Fibroblast of skin of scalp (primary cell): ENCODE results near the gene CBR3.
"Not testable (repeated sequence)": the region's sequence is repeated elsewhere in the genome, so short reads cannot be mapped to it uniquely, and the experiment has no call there.

Experiments
- DNase-seq: peaks from one replicate; pipeline ENCODE4 v3.0.0-alpha.2; 2013

The CBR3 gene

GRCh38 chr21:36120304-36120888 lies 14.5 kb upstream of the CBR3 start:
- DNase-seq = no peak

- DNase-seq = no peak
Measured at GRCh38 chr21:36122977-36123376, 11.9 kb upstream of the CBR3 start.

- no peak for DNase-seq
Measured at GRCh38 chr21:36124395-36124794, 10.5 kb upstream of the CBR3 start.

- DNase-seq = peak; percentile 54
Measured at GRCh38 chr21:36125512-36126207, 9.2 kb upstream of the CBR3 start.

- DNase-seq = no peak
Measured at GRCh38 chr21:36126208-36126565, 8.7 kb upstream of the CBR3 start.

- DNase-seq = no peak
Measured at GRCh38 chr21:36126621-36127110, 8.2 kb upstream of the CBR3 start.

- no peak for DNase-seq
Measured at GRCh38 chr21:36127250-36127904, 7.5 kb upstream of the CBR3 start.

GRCh38 chr21:36127977-36128376 lies 6.9 kb upstream of the CBR3 start:
- DNase-seq = no peak

GRCh38 chr21:36129219-36129618 lies 5.7 kb upstream of the CBR3 start:
- no peak for DNase-seq

GRCh38 chr21:36130414-36130762 lies 4.5 kb upstream of the CBR3 start:
- not testable (repeated sequence) for DNase-seq

- not testable (repeated sequence) for DNase-seq
Measured at GRCh38 chr21:36130839-36131238, 4.0 kb upstream of the CBR3 start.

- no peak for DNase-seq
Measured at GRCh38 chr21:36132696-36133095, 2.2 kb upstream of the CBR3 start.

GRCh38 chr21:36135391-36136102 lies 668 bp downstream of the CBR3 start:
- peak; percentile 81 for DNase-seq

GRCh38 chr21:36139791-36140190 lies 4.9 kb downstream of the CBR3 start:
- DNase-seq = not testable (repeated sequence)

- peak; percentile 78 for DNase-seq
Measured at GRCh38 chr21:36141513-36141925, 6.6 kb downstream of the CBR3 start.

GRCh38 chr21:36144233-36144632 lies 9.4 kb downstream of the CBR3 start:
- DNase-seq = not testable (repeated sequence)

- no peak for DNase-seq
Measured at GRCh38 chr21:36145259-36145658, 10.4 kb downstream of the CBR3 start.

GRCh38 chr21:36147911-36148310 lies 13.0 kb downstream of the CBR3 start:
- no peak for DNase-seq

- DNase-seq = no peak
Measured at GRCh38 chr21:36148886-36149285, 14.0 kb downstream of the CBR3 start.

GRCh38 chr21:36149788-36150711 lies 15.2 kb downstream of the CBR3 start:
- DNase-seq = peak; percentile 45

GRCh38 chr21:36155603-36156338 lies 20.9 kb downstream of the CBR3 start:
- DNase-seq = no peak
